ENCODE results near the gene BMS1.

- TF ChIP-seq SP2 (IDR thresholded peaks at IDR 0.05; ENCODE audit: low read length) (no peak), GTF2F1 (IDR thresholded peaks at IDR 0.05; ENCODE audit: borderline replicate concordance, low read depth, low read length) (no peak), EP300 (IDR thresholded peaks at IDR 0.05; ENCODE audit: borderline replicate concordance in 1 of 2, low read depth in 2 of 2, low read length in 2 of 2) (no peak), CTCF (IDR thresholded peaks at IDR 0.05; ENCODE audit: control extremely low read depth in 1 of 3, insufficient read depth in 1 of 3, low read depth in 1 of 3, low read length in 3 of 3) (no peak), USF2 (IDR thresholded peaks at IDR 0.05; ENCODE audit: low read length) (no peak), MAX (IDR thresholded peaks at IDR 0.05) (no peak), POLR2AphosphoS5 (IDR thresholded peaks at IDR 0.05; ENCODE audit: low read depth, low read length) (no peak), JUND (IDR thresholded peaks at IDR 0.05; ENCODE audit: low read length) (no peak)
These were observed 100.0 kb downstream of the BMS1 start for GRCh38 chr10:42882597-42882996.
